MG63 (cell line): Measurements from ENCODE around the gene SLC47A2. TPM values are rescaled to one million over a fixed set of nuclear protein-coding genes. Genes with fewer than 3 reads are reported as not detected.
"Not testable (repeated sequence)": the region's sequence is repeated elsewhere in the genome, so short reads cannot be mapped to it uniquely, and the experiment has no call there.

Source experiments
- DNase-seq: peaks from one replicate; pipeline ENCODE4 v3.0.0-alpha.2; 2020
- H3K27me3 ChIP-seq: fragments of 250-450 bp; sonication (Bioruptor Pico); 2 replicates; pipeline ENCODE4 v1.5.1; 2020; ENCODE audit warnings: mild to moderate bottlenecking, moderate library complexity
- H3K36me3 ChIP-seq: fragments of 250-450 bp; sonication (Bioruptor Pico); 2 replicates; pipeline ENCODE4 v1.5.1; 2020; ENCODE audit warnings: mild to moderate bottlenecking, moderate library complexity
- H3K4me3 ChIP-seq: fragments of 250-450 bp; sonication (Bioruptor Pico); 2 replicates; pipeline ENCODE4 v1.5.1; 2020; ENCODE audit warnings: mild to moderate bottlenecking, moderate library complexity
- H3K9me3 ChIP-seq: fragments of 250-450 bp; sonication (Bioruptor Pico); 2 replicates; pipeline ENCODE4 v1.5.1; 2020; ENCODE audit warnings: mild to moderate bottlenecking, moderate library complexity
- total RNA-seq: library from RNA; depleted of rRNA; stranded (reverse); fragments of >200 nt; shearing (Covaris generic); gene quantifications from 2 replicates; pipeline ENCODE4 v1.2.3, GENCODE V29; 2014; ENCODE audit warnings: low replicate concordance

Gene SLC47A2
- total RNA-seq, 1 experiment from 2014 or later: 24.8 TPM

GRCh38 chr17:19670908-19671307, 45.5 kb downstream of the SLC47A2 start:
- Histone ChIP-seq H3K4me3 (no peak overlapping the region), H3K9me3 (no peaks in the 10 kb centered on the region), H3K27me3 (no peaks in the 10 kb centered on the region), H3K36me3 (peaks cover 21% of the 10 kb centered on the region)
- no peak for DNase-seq

- H3K4me3 ChIP-seq, DNase-seq, H3K9me3 ChIP-seq, H3K27me3 ChIP-seq: not testable (repeated sequence)
- peaks cover 16% of the 10 kb centered on the region for H3K36me3 ChIP-seq
Observed at GRCh38 chr17:19669680-19670079, 46.7 kb downstream of the SLC47A2 start.

GRCh38 chr17:19664821-19665181, 51.6 kb downstream of the SLC47A2 start:
- H3K27me3 ChIP-seq: no peaks in the 10 kb centered on the region
- no peak overlapping the region for H3K4me3 ChIP-seq
- DNase-seq: no peak
- H3K9me3 ChIP-seq: no peaks in the 10 kb centered on the region
- peaks cover 33% of the 10 kb centered on the region for H3K36me3 ChIP-seq

GRCh38 chr17:19664136-19664820, 52.1 kb downstream of the SLC47A2 start:
- DNase-seq: no peak

GRCh38 chr17:19663097-19663496, 53.3 kb downstream of the SLC47A2 start:
- DNase-seq: no peak
- H3K9me3 ChIP-seq: no peaks in the 10 kb centered on the region
- H3K27me3 ChIP-seq: no peaks in the 10 kb centered on the region
- H3K4me3 ChIP-seq: no peak overlapping the region
- peaks cover 29% of the 10 kb centered on the region for H3K36me3 ChIP-seq

More at GRCh38 chr17:19664136-19664820, 52.1 kb downstream of the SLC47A2 start:
- H3K9me3 ChIP-seq: no peaks in the 10 kb centered on the region
- H3K4me3 ChIP-seq: no peak overlapping the region
- H3K27me3 ChIP-seq: no peaks in the 10 kb centered on the region
- peaks cover 31% of the 10 kb centered on the region for H3K36me3 ChIP-seq

GRCh38 chr17:19661121-19661520, 55.3 kb downstream of the SLC47A2 start:
- no peak overlapping the region for H3K4me3 ChIP-seq
- peaks cover 47% of the 10 kb centered on the region for H3K36me3 ChIP-seq
- H3K9me3 ChIP-seq: no peaks in the 10 kb centered on the region
- DNase-seq: no peak
- H3K27me3 ChIP-seq: no peaks in the 10 kb centered on the region

GRCh38 chr17:19660219-19660870, 56.0 kb downstream of the SLC47A2 start:
- H3K9me3 ChIP-seq: no peaks in the 10 kb centered on the region
- no peak overlapping the region for H3K4me3 ChIP-seq
- peaks cover 53% of the 10 kb centered on the region for H3K36me3 ChIP-seq
- H3K27me3 ChIP-seq: no peaks in the 10 kb centered on the region
- no peak for DNase-seq

GRCh38 chr17:19659366-19660177, 56.8 kb downstream of the SLC47A2 start:
- Histone ChIP-seq H3K36me3 (peaks cover 54% of the 10 kb centered on the region), H3K27me3 (no peaks in the 10 kb centered on the region), H3K4me3 (no peak overlapping the region), H3K9me3 (no peaks in the 10 kb centered on the region)
- no peak for DNase-seq

- DNase-seq: no peak
- Histone ChIP-seq H3K27me3 (no peaks in the 10 kb centered on the region), H3K9me3 (no peaks in the 10 kb centered on the region), H3K36me3 (peaks cover 53% of the 10 kb centered on the region), H3K4me3 (no peak overlapping the region)
Observed at GRCh38 chr17:19656851-19657581, 59.4 kb downstream of the SLC47A2 start.

GRCh38 chr17:19656336-19656735, 60.0 kb downstream of the SLC47A2 start:
- Histone ChIP-seq H3K27me3 (no peaks in the 10 kb centered on the region), H3K9me3 (no peaks in the 10 kb centered on the region), H3K36me3 (peaks cover 57% of the 10 kb centered on the region), H3K4me3 (no peak overlapping the region)
- DNase-seq: no peak

GRCh38 chr17:19654896-19655295, 61.5 kb downstream of the SLC47A2 start:
- Histone ChIP-seq H3K36me3 (peaks cover 56% of the 10 kb centered on the region), H3K4me3 (no peak overlapping the region), H3K9me3 (no peaks in the 10 kb centered on the region), H3K27me3 (no peaks in the 10 kb centered on the region)
- no peak for DNase-seq

- H3K27me3 ChIP-seq: no peaks in the 10 kb centered on the region
- no peak overlapping the region for H3K4me3 ChIP-seq
- no peak for DNase-seq
- peaks cover 56% of the 10 kb centered on the region for H3K36me3 ChIP-seq
- no peaks in the 10 kb centered on the region for H3K9me3 ChIP-seq
Observed at GRCh38 chr17:19654342-19654886, 62.0 kb downstream of the SLC47A2 start.

GRCh38 chr17:19652595-19652994, 63.8 kb downstream of the SLC47A2 start:
- H3K9me3 ChIP-seq: no peaks in the 10 kb centered on the region
- peaks cover 49% of the 10 kb centered on the region for H3K36me3 ChIP-seq
- no peak for DNase-seq
- H3K27me3 ChIP-seq: no peaks in the 10 kb centered on the region
- H3K4me3 ChIP-seq: no peak overlapping the region

- no peaks in the 10 kb centered on the region for H3K27me3 ChIP-seq
- peak overlapping the region; percentile 60 for H3K4me3 ChIP-seq
Observed at GRCh38 chr17:19651451-19652238, 64.7 kb downstream of the SLC47A2 start.

GRCh38 chr17:19650826-19651225, 65.6 kb downstream of the SLC47A2 start:
- Histone ChIP-seq H3K9me3 (no peaks in the 10 kb centered on the region), H3K27me3 (no peaks in the 10 kb centered on the region), H3K4me3 (peak overlapping the region; percentile 60), H3K36me3 (peaks cover 34% of the 10 kb centered on the region)
- DNase-seq: no peak

More at GRCh38 chr17:19651451-19652238, 64.7 kb downstream of the SLC47A2 start:
- Histone ChIP-seq H3K9me3 (no peaks in the 10 kb centered on the region), H3K36me3 (peaks cover 41% of the 10 kb centered on the region)
- no peak for DNase-seq

GRCh38 chr17:19649274-19649541, 67.2 kb downstream of the SLC47A2 start:
- no peaks in the 10 kb centered on the region for H3K27me3 ChIP-seq
- peak overlapping the region; percentile 60 for H3K4me3 ChIP-seq
- no peak for DNase-seq
- no peaks in the 10 kb centered on the region for H3K9me3 ChIP-seq
- peaks cover 25% of the 10 kb centered on the region for H3K36me3 ChIP-seq
